WTC11 (cell line): ENCODE measurements around the gene PPP1R26. TPM values are rescaled to one million over a fixed set of nuclear protein-coding genes. Genes with fewer than 3 reads are reported as not detected.

Source experiments
- ATAC-seq: fragments of 200-7000 bp; cut with Tn5 transposase; 2 replicates; pipeline ENCODE4 v1.10.0; 2021; ENCODE audit warnings: mild to moderate bottlenecking, moderate library complexity
- CTCF ChIA-PET: fragments of 300-600 bp; sonication (Branson Sonifier 250); formaldehyde crosslinking; loops from one replicate; lab custom pipeline; 2021; ENCODE audit warnings: antibody characterized with exemption; lab: Charles Lee
- POLR2A ChIA-PET: fragments of 350-600 bp; sonication (Branson Sonifier 250); formaldehyde crosslinking; loops from one replicate; lab custom pipeline; 2021; ENCODE audit warnings: antibody characterized with exemption; lab: Charles Lee
- DNase-seq: peaks from one replicate; pipeline ENCODE4 v3.0.0; 2021; ENCODE audit warnings: low spot score
- H3K27ac Mint-ChIP-seq: 2 replicates; pipeline ENCODE4 v1.8.0; 2021; ENCODE audit warnings: mixed read lengths
- H3K27me3 Mint-ChIP-seq: 2 replicates; pipeline ENCODE4 v1.8.0; 2021; ENCODE audit warnings: low read depth, mild to moderate bottlenecking, moderate library complexity, mixed read lengths
- H3K36me3 Mint-ChIP-seq: 2 replicates; pipeline ENCODE4 v1.8.0; 2021; ENCODE audit warnings: mixed read lengths
- H3K4me1 Mint-ChIP-seq: 2 replicates; pipeline ENCODE4 v1.8.0; 2022; ENCODE audit warnings: mixed read lengths
- H3K4me3 Mint-ChIP-seq: 2 replicates; pipeline ENCODE4 v1.8.0; 2021; ENCODE audit warnings: mild to moderate bottlenecking, moderate library complexity, mixed read lengths
- H3K9me3 Mint-ChIP-seq: 2 replicates; pipeline ENCODE4 v1.8.0; 2021; ENCODE audit warnings: mixed read lengths
- AR ChIP-seq: fragments of 250-450 bp; sonication (Bioruptor Pico); IDR thresholded peaks from 2 replicates; pipeline ENCODE4 v1.9.0; 2021; ENCODE audit warnings: mild to moderate bottlenecking
- CDX4 ChIP-seq: fragments of 250-450 bp; sonication (Bioruptor Pico); IDR thresholded peaks from 2 replicates; pipeline ENCODE4 v1.9.0; 2021; ENCODE audit warnings: moderate library complexity, mild to moderate bottlenecking, inconsistent platforms, borderline replicate concordance
- CREM ChIP-seq: sonication (generic); formaldehyde crosslinking; IDR thresholded peaks from 2 replicates; pipeline ENCODE4 v1.8.1; 2022; ENCODE audit warnings: mild to moderate bottlenecking, missing genetic modification reagents, moderate library complexity
- ELF4 ChIP-seq: sonication (generic); formaldehyde crosslinking; IDR thresholded peaks from 2 replicates; pipeline ENCODE4 v1.8.1; 2022; ENCODE audit warnings: low read depth, mild to moderate bottlenecking, moderate library complexity, missing genetic modification reagents
- ETV6 ChIP-seq: sonication (generic); formaldehyde crosslinking; IDR thresholded peaks from 2 replicates; pipeline ENCODE4 v1.8.1; 2022; ENCODE audit warnings: mild to moderate bottlenecking, missing genetic modification reagents
- FOXK1 ChIP-seq: sonication (generic); formaldehyde crosslinking; IDR thresholded peaks from 2 replicates; pipeline ENCODE4 v1.8.0; 2022; ENCODE audit warnings: mild to moderate bottlenecking, moderate library complexity, missing genetic modification reagents
- GTF2I ChIP-seq: fragments of 250-450 bp; sonication (Bioruptor Pico); conservative IDR thresholded peaks from 2 replicates; pipeline ENCODE4 v1.4.0; 2021; ENCODE audit warnings: mild to moderate bottlenecking
- MAX ChIP-seq: sonication (generic); formaldehyde crosslinking; IDR thresholded peaks from 2 replicates; pipeline ENCODE4 v1.8.0; 2022; ENCODE audit warnings: mild to moderate bottlenecking, missing genetic modification reagents
- NFYB ChIP-seq: sonication (generic); formaldehyde crosslinking; conservative IDR thresholded peaks from 2 replicates; pipeline ENCODE4 v1.8.0; 2022; ENCODE audit warnings: low read depth, missing genetic modification reagents
- NR3C1 ChIP-seq: sonication (generic); formaldehyde crosslinking; conservative IDR thresholded peaks from 2 replicates; pipeline ENCODE4 v1.8.1; 2023; ENCODE audit warnings: low read depth, mild to moderate bottlenecking, missing genetic modification reagents
- PRDM15 ChIP-seq: sonication (generic); formaldehyde crosslinking; IDR thresholded peaks from 2 replicates; pipeline ENCODE4 v1.8.0; 2022; ENCODE audit warnings: missing genetic modification reagents
- RELA ChIP-seq: sonication (generic); formaldehyde crosslinking; IDR thresholded peaks from 2 replicates; pipeline ENCODE4 v1.8.1; 2022; ENCODE audit warnings: missing genetic modification reagents, mild to moderate bottlenecking, borderline replicate concordance
- TP53 ChIP-seq: sonication (generic); formaldehyde crosslinking; IDR thresholded peaks from 2 replicates; pipeline ENCODE4 v1.8.1; 2023; ENCODE audit warnings: mild to moderate bottlenecking, missing genetic modification reagents
- USF2 ChIP-seq: sonication (generic); formaldehyde crosslinking; IDR thresholded peaks from 2 replicates; pipeline ENCODE4 v1.8.1; 2023; ENCODE audit warnings: mild to moderate bottlenecking, missing genetic modification reagents, moderate library complexity
- ZBTB21 ChIP-seq: sonication (generic); formaldehyde crosslinking; IDR thresholded peaks from 2 replicates; pipeline ENCODE4 v1.8.1; 2023; ENCODE audit warnings: mild to moderate bottlenecking, missing genetic modification reagents, borderline replicate concordance
- ZBTB43 ChIP-seq: sonication (generic); formaldehyde crosslinking; IDR thresholded peaks from 2 replicates; pipeline ENCODE4 v1.8.1; 2023; ENCODE audit warnings: mild to moderate bottlenecking, missing genetic modification reagents
- ZMAT4 ChIP-seq: fragments of 250-450 bp; sonication (Bioruptor Pico); IDR thresholded peaks from 2 replicates; pipeline ENCODE4 v1.9.0; 2021; ENCODE audit warnings: mild to moderate bottlenecking
- ZNF121 ChIP-seq: sonication (generic); formaldehyde crosslinking; IDR thresholded peaks from 2 replicates; pipeline ENCODE4 v1.8.0; 2023; ENCODE audit warnings: missing genetic modification reagents
- ZNF219 ChIP-seq: sonication (generic); formaldehyde crosslinking; IDR thresholded peaks from 2 replicates; pipeline ENCODE4 v1.8.0; 2023; ENCODE audit warnings: missing genetic modification reagents, mild to moderate bottlenecking, borderline replicate concordance
- ZNF671 ChIP-seq: fragments of 250-450 bp; sonication (Bioruptor Pico); IDR thresholded peaks from 2 replicates; pipeline ENCODE4 v1.8.0; 2021; ENCODE audit warnings: mild to moderate bottlenecking
- total RNA-seq: library from RNA; stranded (reverse); gene quantifications from 3 replicates; pipeline ENCODE4 v1.2.3, GENCODE V29; 2021

The PPP1R26 gene
- total RNA-seq, 1 experiment from 2014 or later = 44.4 TPM

- Mint-ChIP-seq H3K27ac (no peak overlapping the region), H3K4me1 (0 out of 2 replicates have a peak, but pooled peaks cover 4% of the 10 kb centered on the region), H3K27me3 (no peaks in the 10 kb centered on the region), H3K36me3 (peaks cover 37% of the 10 kb centered on the region), H3K4me3 (no peak overlapping the region), H3K9me3 (no peaks in the 10 kb centered on the region)
- ChIA-PET POLR2A (no interaction called here), CTCF (no interaction called here)
- DNase-seq = no peak
- no peak for ATAC-seq
- TF ChIP-seq NFYB (CRISPR knock-in tag) = no peak
- TF ChIP-seq ZNF121 (CRISPR knock-in tag) = no peak
- no peak for TF ChIP-seq GTF2I (CRISPR knock-in tag)
- TF ChIP-seq RELA (CRISPR knock-in tag) = no peak
- no peak for TF ChIP-seq ETV6 (CRISPR knock-in tag)
- TF ChIP-seq FOXK1 (CRISPR knock-in tag) = no peak
- no peak for TF ChIP-seq ZMAT4 (CRISPR knock-in tag)
- no peak for TF ChIP-seq TP53 (CRISPR knock-in tag)
- no peak for TF ChIP-seq ZNF671
- no peak for TF ChIP-seq ELF4 (CRISPR knock-in tag)
These were observed 8.4 kb downstream of the PPP1R26 start for GRCh38 chr9:135488013-135488330.

GRCh38 chr9:135488527-135488926 is 8.9 kb downstream of the PPP1R26 start:
- H3K27ac Mint-ChIP-seq = no peak overlapping the region
- TF ChIP-seq PRDM15 (CRISPR knock-in tag) (no peak), AR (no peak), CDX4 (CRISPR knock-in tag) (no peak), ZNF219 (CRISPR knock-in tag) (no peak), MAX (CRISPR knock-in tag) (no peak), ZBTB21 (no peak), NR3C1 (CRISPR knock-in tag) (no peak), USF2 (CRISPR knock-in tag) (no peak), ZBTB43 (no peak), FOXK1 (CRISPR knock-in tag) (no peak), CREM (no peak)
- no peak overlapping the region for H3K4me3 Mint-ChIP-seq
- H3K9me3 Mint-ChIP-seq = no peaks in the 10 kb centered on the region
- 0 out of 2 replicates have a peak, but pooled peaks cover 4% of the 10 kb centered on the region for H3K4me1 Mint-ChIP-seq
- peaks cover 35% of the 10 kb centered on the region for H3K36me3 Mint-ChIP-seq
- no peaks in the 10 kb centered on the region for H3K27me3 Mint-ChIP-seq
- CTCF ChIA-PET = no interaction called here
- POLR2A ChIA-PET = no interaction called here
- DNase-seq = no peak
- ATAC-seq = no peak
